NCI-H2107 (cell line): ENCODE results near the gene NLGN1.

Source experiments
- DNase-seq: peaks from one replicate; lab custom pipeline; 2025; lab: John Stamatoyannopoulos, UW

Gene NLGN1

DNA sequence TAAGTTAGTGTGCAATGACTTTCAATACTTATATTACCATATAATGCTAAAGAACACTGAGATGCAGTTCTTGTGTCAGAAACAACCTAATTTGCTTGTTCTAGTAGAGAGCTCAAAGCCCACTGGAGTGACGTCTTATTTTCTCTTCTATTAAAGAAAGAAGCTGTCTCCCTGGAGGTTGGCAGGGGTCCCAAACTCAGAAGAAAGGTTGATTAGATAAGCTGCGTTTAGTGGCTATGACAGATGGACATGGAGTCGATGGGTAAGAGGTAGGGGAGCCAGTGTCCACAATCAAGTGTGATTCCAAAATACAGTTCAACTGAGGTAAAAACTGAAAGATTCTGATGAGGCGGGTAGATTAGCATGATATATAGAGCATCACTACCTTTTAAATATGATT, 363.6 kb downstream of the NLGN1 start:
- DNase-seq = no peak

DNA sequence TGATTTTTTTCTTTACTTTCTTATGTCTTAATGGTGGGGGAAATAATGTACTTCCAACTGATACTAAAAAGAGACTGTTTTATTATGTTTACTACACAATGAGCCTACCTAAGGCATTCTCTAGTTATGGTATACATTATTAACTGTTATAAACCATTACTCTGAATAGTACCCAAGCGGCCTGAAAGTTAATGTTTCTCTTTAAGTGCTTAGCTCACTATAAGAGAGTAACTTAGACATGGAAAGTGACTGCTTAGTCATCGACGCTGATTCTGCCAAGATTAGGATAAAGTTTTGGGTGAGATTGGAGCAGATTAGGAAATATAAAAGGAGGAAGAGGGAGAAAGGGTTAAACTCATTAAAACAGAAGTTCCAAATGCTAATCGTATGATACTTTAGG, 365.0 kb downstream of the NLGN1 start:
- no peak for DNase-seq

- no peak for DNase-seq
Observed at GRCh38 chr3:173770011-173770410, 372.5 kb downstream of the NLGN1 start.

GRCh38 chr3:173770796-173771573, 373.4 kb downstream of the NLGN1 start:
- DNase-seq = no peak

- no peak for DNase-seq
Observed at GRCh38 chr3:173773800-173774199, 376.3 kb downstream of the NLGN1 start.

DNA sequence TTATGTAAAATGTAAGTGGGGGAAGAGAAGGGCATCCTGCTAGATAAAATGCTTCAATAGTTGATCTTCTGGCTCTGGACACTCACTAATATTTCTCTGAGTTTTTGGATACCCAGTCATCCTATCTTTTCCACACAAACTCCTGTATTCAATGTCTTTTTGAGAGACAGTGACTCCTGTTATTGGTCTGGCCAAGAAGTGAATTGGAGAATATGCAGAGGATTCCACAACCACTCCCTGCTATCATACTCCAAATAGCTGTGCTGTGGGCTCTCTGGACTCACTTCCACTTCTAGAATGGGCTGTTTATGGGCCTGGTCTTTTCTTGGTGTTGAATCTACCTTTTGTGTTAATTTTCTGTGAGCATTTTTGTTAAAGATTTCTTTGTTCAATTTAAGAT, 376.8 kb downstream of the NLGN1 start:
- no peak for DNase-seq

DNA sequence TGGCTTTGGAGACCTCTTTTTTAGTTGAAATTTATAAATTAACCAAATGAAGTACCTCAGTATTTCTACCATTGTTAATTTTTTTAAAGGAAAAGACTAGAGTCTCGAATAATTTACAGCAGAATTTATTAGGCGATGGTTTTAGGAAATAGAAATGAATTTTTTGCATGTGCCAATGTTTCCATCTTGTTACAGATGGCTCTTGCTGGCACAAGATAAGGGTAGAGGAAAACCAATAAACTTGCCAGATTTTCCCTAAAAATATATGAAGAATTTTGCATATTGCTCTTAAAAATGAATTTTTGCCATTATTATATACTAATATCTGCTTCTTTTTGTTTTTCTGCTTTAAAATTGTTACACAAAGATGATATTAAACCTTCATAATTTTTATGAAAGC, 380.7 kb downstream of the NLGN1 start:
- DNase-seq = no peak

- DNase-seq = no peak
Observed at GRCh38 chr3:173780067-173780466, 382.5 kb downstream of the NLGN1 start.

GRCh38 chr3:173785004-173785403, 387.5 kb downstream of the NLGN1 start:
- DNase-seq = no peak

GRCh38 chr3:173789530-173790162, 392.1 kb downstream of the NLGN1 start:
- no peak for DNase-seq

- no peak for DNase-seq
Observed at GRCh38 chr3:173793963-173794362, 396.4 kb downstream of the NLGN1 start.

DNA sequence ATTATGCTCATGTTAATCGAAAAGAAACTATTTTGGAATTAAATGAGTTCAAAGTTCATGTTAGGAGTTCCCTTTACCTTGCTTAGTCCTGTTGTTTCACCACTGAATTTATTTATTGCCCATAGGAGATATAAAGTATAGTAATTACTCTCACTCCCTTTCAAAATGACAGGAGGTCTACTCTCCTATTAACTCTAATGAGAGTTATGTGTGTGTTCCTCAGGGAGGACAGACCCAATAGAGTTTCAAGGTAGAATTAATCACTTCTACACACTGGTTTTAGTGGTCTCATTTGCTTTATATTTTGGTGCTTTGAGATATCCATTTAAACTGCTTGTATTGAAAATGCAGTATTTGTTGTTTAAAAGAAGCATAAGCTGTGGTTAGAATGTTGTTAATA, 398.9 kb downstream of the NLGN1 start:
- DNase-seq = no peak

GRCh38 chr3:173796890-173797289, 399.3 kb downstream of the NLGN1 start:
- no peak for DNase-seq

GRCh38 chr3:173799060-173799816, 401.7 kb downstream of the NLGN1 start:
- no peak for DNase-seq

DNA sequence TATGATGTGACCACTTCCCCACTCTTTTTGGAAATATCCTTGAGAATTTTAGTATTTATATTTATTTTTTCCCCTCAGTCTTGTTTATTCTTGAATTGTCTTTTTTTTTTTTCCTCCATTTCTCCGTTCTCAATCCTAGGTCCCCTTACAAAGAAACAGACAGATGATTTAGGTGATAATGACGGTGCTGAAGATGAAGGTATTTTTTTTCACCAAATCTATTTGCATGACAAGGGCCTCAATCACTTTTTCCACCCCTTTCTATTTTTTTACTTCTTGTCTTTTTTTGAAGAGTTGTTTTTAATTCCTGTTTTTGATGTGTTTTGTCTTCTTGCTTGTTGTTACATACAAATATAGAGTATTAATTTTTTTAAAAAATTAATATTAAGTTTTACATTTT, 402.6 kb downstream of the NLGN1 start:
- no peak for DNase-seq

DNA sequence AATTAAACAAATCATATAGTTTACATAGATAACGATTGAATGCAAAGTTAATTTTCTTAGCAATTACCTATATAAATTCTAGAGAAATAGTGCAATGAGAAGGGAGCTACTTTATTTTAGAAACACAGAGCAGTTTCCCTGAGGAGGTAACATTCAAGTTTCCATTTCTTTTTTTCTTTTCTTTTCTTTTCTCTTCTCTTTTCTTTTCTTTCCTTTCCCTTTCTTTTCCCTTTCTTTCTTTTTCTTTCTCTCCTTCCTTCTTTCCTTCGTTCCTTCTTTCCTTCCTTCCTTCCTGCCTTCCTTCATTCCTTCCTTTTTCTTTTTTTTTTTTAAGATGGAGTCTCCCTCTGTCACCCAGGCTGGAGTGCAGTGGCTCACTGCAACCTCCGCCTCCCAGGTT, 417.3 kb downstream of the NLGN1 start:
- no peak for DNase-seq

DNA sequence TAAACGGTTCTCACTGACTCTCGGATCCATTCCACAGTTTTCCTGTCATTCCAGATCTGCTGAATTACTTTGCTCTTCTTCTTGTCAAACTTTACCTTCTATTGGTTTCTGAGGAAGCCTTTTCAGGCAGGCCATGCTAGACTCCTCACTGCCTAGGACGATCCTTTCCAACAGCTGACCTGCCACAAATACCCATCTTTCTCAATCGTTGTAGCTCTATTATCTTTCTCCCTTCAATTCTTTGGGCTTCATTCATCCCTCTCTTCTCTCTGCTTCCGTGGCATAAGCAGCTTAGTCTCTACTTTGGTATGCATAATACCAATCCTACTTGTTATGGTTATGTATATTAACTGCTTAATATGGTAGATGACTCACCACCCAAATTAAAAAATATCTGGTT, 421.8 kb downstream of the NLGN1 start:
- DNase-seq = no peak

- DNase-seq = no peak
Observed at GRCh38 chr3:173823911-173824460, 426.4 kb downstream of the NLGN1 start.

DNA sequence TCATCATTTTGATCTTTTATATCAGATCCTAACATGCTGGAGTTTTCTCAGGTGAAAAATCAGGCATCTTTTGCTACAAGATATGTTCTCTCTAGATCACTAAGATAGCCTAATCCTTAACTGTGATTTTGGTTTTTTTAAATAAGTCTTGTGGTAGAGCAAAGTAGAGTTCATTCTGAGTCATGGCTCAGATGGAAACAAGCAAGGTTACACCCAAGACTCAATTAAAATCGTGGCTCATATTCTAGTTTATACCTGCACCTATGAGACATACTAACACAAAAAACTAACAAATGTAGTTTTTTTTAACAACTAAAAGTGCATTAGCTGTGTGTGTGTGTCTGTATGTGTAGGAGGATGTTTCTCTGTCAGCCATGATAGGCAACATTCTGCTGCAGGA, 428.2 kb downstream of the NLGN1 start:
- DNase-seq = no peak

DNA sequence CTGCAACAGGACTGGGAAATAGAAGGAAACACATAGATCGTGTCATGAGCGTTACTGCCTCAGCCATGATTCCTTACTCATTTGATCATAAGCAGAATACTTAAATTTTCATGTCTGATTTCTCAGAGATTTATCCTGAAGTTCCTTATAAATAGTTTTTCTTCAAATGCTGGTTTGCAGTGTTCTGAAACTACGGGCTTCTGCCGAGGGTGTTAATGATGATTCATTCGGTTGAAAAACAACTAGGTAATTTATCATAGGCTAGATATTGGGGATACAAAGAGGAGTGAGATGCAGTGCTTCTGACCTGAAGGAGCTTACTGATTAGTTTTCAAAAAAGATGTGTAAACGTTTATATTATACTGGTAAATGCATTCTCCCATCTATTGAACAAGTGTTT, 428.9 kb downstream of the NLGN1 start:
- no peak for DNase-seq

DNA sequence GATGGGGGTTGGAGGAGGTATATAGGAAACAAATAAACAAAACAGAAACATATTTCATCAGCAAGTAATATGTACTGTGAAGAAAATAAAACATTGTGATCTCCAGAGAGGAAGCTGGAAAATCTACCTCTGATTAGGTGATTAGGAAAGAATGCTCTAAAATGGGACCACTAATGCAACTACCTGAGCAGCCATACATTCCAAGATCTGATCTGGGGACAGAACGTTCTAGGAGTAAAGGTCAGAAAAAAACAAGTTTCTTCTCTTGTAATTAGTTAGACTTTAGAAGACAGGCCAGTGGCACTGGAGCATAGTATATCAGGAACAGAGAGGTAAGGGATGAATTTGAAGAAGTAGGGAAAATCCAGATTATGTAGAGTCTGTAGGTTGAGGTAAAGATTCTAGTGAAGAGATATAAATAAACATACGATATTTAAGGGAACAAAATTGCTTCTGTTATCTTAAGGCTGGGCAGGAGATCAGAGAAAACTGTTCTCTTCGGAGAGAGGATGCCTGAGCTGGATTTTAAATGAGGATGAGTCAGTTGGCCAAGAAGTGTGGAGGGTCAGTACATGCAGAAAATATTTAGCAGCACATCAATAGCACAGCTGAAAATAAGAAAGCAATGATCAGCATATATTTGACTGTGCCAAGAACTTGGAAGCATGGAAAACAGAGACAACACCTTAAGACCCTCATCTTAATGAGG, 429.5 kb downstream of the NLGN1 start:
- DNase-seq = no peak

GRCh38 chr3:173838644-173839043, 441.1 kb downstream of the NLGN1 start:
- no peak for DNase-seq
